NCI-H2196 (cell line): ENCODE data around the gene ABLIM2.

Experiments
- DNase-seq: peaks from one replicate; lab custom pipeline; 2025; ENCODE audit not compliant: unreplicated experiment; lab: John Stamatoyannopoulos, UW

Gene ABLIM2

GRCh38 chr4:8087921-8088495 is 70.6 kb downstream of the ABLIM2 start:
- no peak for DNase-seq

- DNase-seq, result no peak
Measured at GRCh38 chr4:8086783-8087445, 71.7 kb downstream of the ABLIM2 start.

- DNase-seq, result no peak
Measured at GRCh38 chr4:8085491-8086117, 73.0 kb downstream of the ABLIM2 start.

GRCh38 chr4:8084712-8085490 is 73.7 kb downstream of the ABLIM2 start:
- no peak for DNase-seq

GRCh38 chr4:8084031-8084660 is 74.5 kb downstream of the ABLIM2 start:
- no peak for DNase-seq

- DNase-seq, result no peak
Measured at GRCh38 chr4:8083086-8083825, 75.4 kb downstream of the ABLIM2 start.

- DNase-seq, result no peak
Measured at GRCh38 chr4:8082517-8083055, 76.0 kb downstream of the ABLIM2 start.

GRCh38 chr4:8081621-8082516 is 76.7 kb downstream of the ABLIM2 start:
- DNase-seq, result no peak

GRCh38 chr4:8081171-8081570 is 77.4 kb downstream of the ABLIM2 start:
- no peak for DNase-seq

GRCh38 chr4:8080754-8081065 is 77.9 kb downstream of the ABLIM2 start:
- no peak for DNase-seq

- no peak for DNase-seq
Measured at GRCh38 chr4:8079916-8080753, 78.5 kb downstream of the ABLIM2 start.

- no peak for DNase-seq
Measured at GRCh38 chr4:8079031-8079885, 79.4 kb downstream of the ABLIM2 start.

- DNase-seq, result no peak
Measured at GRCh38 chr4:8078610-8079015, 80.0 kb downstream of the ABLIM2 start.

- no peak for DNase-seq
Measured at GRCh38 chr4:8078109-8078494, 80.5 kb downstream of the ABLIM2 start.

- DNase-seq, result no peak
Measured at GRCh38 chr4:8077181-8078108, 81.2 kb downstream of the ABLIM2 start.

- no peak for DNase-seq
Measured at GRCh38 chr4:8076023-8076422, 82.6 kb downstream of the ABLIM2 start.
